ENCODE data around the gene SAMD8.

- TF ChIP-seq CTCF (IDR thresholded peaks at IDR 0.05) (no peak), POLR2A (IDR thresholded peaks at IDR 0.05) (no peak)
Measured at GRCh38 chr10:75159519-75159918, 48.1 kb downstream of the SAMD8 start.

Measured in Peyer's patch (tissue), 4 donors.